ENCODE data around the gene NDUFB6. TPM values are rescaled to one million over a fixed set of nuclear protein-coding genes. Genes with fewer than 3 reads are reported as not detected.

The NDUFB6 gene
- total RNA-seq, 1 experiment from 2014 or later = 56.0 TPM

- Mint-ChIP-seq H3K27me3 (ENCODE audit: low read depth) (no peaks in the 10 kb centered on the region; the same call in 1 of the 2 replicates), H3K4me3 (no peak overlapping the region)
Observed at GRCh38 chr9:32518276-32518675, 54.7 kb downstream of the NDUFB6 start.

More at GRCh38 chr9:32518276-32518675, 54.7 kb downstream of the NDUFB6 start:
- TF ChIP-seq PRRX2 (CRISPR knock-in tag; IDR thresholded peaks at IDR 0.05) = no peak
- no peak for TF ChIP-seq EMX1 (CRISPR knock-in tag; IDR thresholded peaks at IDR 0.05)
- TF ChIP-seq ZNF425 (CRISPR knock-in tag; conservative IDR thresholded peaks at IDR 0.05) = no peak
- no peak for TF ChIP-seq HMGXB4 (CRISPR knock-in tag; IDR thresholded peaks at IDR 0.05)
- TF ChIP-seq SOX15 (CRISPR knock-in tag; IDR thresholded peaks at IDR 0.05) = no peak
- no peak for TF ChIP-seq ZBTB43 (CRISPR knock-in tag; IDR thresholded peaks at IDR 0.05)
- no peak for TF ChIP-seq ZNF219 (CRISPR knock-in tag; IDR thresholded peaks at IDR 0.05; ENCODE audit: borderline replicate concordance)
- TF ChIP-seq E2F1 (CRISPR knock-in tag; IDR thresholded peaks at IDR 0.05) = no peak
- no peak for TF ChIP-seq CREB1 (CRISPR knock-in tag; IDR thresholded peaks at IDR 0.05)
- TF ChIP-seq FOXK1 (CRISPR knock-in tag; IDR thresholded peaks at IDR 0.05) = no peak
- TF ChIP-seq ZNF232 (CRISPR knock-in tag; IDR thresholded peaks at IDR 0.05) = no peak
- TF ChIP-seq RORB (CRISPR knock-in tag; IDR thresholded peaks at IDR 0.05) = no peak
- TF ChIP-seq GRHL2 (CRISPR knock-in tag; IDR thresholded peaks at IDR 0.05; ENCODE audit: insufficient replicate concordance, severe bottlenecking) = no peak
- TF ChIP-seq ARID4B (CRISPR knock-in tag; IDR thresholded peaks at IDR 0.05; ENCODE audit: borderline replicate concordance) = no peak
- TF ChIP-seq MAX (CRISPR knock-in tag; IDR thresholded peaks at IDR 0.05) = no peak
- TF ChIP-seq CBFB (CRISPR knock-in tag; IDR thresholded peaks at IDR 0.05; ENCODE audit: low read depth) = no peak
- peaks cover 72% of the 10 kb centered on the region for H3K9me3 Mint-ChIP-seq
- H3K27ac Mint-ChIP-seq = no peak overlapping the region
- POLR2A ChIA-PET = no interaction called here
- no peaks in the 10 kb centered on the region for H3K4me1 Mint-ChIP-seq
- DNase-seq (ENCODE audit: low spot score) (no peak), ATAC-seq (no peak)
- peaks cover 88% of the 10 kb centered on the region for H3K36me3 Mint-ChIP-seq
- CTCF ChIA-PET = no interaction called here

Measured in WTC11 (cell line).